Cardiac fibroblast (primary cell): Measurements from ENCODE around the gene KBTBD7.
A peak's percentile ranks its signal among the peaks of the same experiment; 100 is the strongest.

Source experiments
- DNase-seq, 2 donors: peaks; one replicate each; pipeline versions ENCODE4 v3.0.0 to v3.0.0-alpha.2; 2010; ENCODE audit warnings: low read depth in 2 of 2
- H3K4me3 ChIP-seq, 2 donors: replicated peaks in 1 of 2; 1 replicate in 1 of 2; 2 replicates in 1 of 2; pipeline ENCODE4 v1.5.1; 2011; ENCODE audit warnings: low read depth in 2 of 2, low read length in 2 of 2, mild to moderate bottlenecking in 2 of 2, moderate library complexity in 1 of 2
- TF ChIP-seq, protein P1 (sequence below): IDR thresholded peaks from one replicate; pipeline ENCODE4 v1.5.1; 2011; ENCODE audit warnings: low read depth, mild to moderate bottlenecking, low read length, inconsistent platforms

The KBTBD7 gene

DNA sequence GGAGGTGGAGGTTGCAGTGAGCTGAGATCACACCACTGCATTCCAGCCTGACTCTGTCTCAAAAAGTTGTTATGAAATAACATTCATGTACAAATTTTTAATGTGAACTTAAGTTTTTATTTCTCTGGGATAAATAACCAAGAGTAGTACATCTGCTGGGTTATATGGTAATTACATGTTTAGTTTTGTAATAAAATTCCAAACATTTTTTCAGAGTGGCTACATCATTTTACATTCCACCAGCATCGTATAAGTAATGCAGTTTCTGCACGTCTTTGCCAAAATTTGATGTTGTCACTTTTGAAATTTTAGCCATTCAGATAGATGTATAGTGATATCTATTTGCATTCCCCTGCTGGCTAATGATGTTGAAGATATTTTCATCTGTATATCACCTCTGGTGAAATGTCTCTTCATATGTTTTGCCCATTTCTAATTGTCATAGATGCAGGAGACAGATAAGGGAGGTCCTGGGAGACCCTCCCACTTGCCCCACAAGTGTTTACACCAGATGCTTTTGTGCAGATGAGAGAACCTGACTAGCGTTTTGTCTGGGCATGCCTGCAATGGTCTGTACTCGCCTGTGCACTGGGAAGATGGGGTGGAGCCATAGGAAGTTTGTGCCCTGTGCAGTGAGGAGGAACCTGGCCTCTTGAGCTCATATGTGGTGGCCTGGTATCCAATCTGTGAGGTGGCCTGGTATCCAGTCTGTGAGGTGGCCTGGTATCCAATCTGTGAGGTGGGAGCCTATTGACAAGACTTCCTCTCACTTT, 49.0 kb downstream of the KBTBD7 start:
- DNase-seq = peak; percentile 26 to 66
- TF ChIP-seq, protein P1, sequence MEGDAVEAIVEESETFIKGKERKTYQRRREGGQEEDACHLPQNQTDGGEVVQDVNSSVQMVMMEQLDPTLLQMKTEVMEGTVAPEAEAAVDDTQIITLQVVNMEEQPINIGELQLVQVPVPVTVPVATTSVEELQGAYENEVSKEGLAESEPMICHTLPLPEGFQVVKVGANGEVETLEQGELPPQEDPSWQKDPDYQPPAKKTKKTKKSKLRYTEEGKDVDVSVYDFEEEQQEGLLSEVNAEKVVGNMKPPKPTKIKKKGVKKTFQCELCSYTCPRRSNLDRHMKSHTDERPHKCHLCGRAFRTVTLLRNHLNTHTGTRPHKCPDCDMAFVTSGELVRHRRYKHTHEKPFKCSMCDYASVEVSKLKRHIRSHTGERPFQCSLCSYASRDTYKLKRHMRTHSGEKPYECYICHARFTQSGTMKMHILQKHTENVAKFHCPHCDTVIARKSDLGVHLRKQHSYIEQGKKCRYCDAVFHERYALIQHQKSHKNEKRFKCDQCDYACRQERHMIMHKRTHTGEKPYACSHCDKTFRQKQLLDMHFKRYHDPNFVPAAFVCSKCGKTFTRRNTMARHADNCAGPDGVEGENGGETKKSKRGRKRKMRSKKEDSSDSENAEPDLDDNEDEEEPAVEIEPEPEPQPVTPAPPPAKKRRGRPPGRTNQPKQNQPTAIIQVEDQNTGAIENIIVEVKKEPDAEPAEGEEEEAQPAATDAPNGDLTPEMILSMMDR = no peak

DNA sequence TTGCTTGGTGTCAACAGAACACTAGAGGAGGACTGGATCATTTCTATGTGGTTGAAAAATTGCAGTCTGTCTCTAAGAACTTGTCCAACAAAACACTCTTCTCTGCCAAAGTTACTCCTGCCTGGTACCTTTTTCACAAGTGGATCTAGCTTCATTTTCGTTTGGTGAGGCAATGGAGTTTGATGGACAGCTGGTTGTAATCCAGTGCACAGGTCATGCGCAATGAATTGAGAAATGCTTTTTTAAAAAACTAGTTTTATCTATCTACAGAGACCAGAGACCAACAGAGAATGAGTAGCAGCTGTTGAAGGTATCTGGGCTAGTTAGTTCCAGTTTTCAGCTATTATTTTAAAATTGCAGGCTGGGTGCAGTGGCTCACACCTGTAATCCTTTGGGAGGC, 49.8 kb downstream of the KBTBD7 start:
- DNase-seq = peak in 1 of 2 donors; percentile 16
- TF ChIP-seq, protein P1 = no peak
- H3K4me3 ChIP-seq = no peak overlapping the region

More for the DNA sequence above, 49.0 kb downstream of the KBTBD7 start:
- no peak overlapping the region for H3K4me3 ChIP-seq
